Naive thymus-derived CD4-positive, alpha-beta T cell (primary cell): ENCODE results near the gene RBBP7. TPM values are rescaled to one million over a fixed set of nuclear protein-coding genes. Genes with fewer than 3 reads are reported as not detected.

Experiments
- ATAC-seq: fragments of 150-1000 bp; cut with Tn5 transposase; 2 replicates; pipeline ENCODE4 v1.10.0; 2021; ENCODE audit warnings: mild to moderate bottlenecking, moderate library complexity
- CTCF ChIA-PET: fragments of 350-600 bp; sonication (Branson Sonifier 250); formaldehyde crosslinking; loops from one replicate; lab custom pipeline; 2021; ENCODE audit warnings: antibody characterized with exemption; lab: Charles Lee
- POLR2A ChIA-PET: fragments of 350-600 bp; sonication (Branson Sonifier 250); formaldehyde crosslinking; loops from one replicate; lab custom pipeline; 2021; ENCODE audit warnings: antibody characterized with exemption, inconsistent platforms; lab: Charles Lee
- DNase-seq, 9 donors: peaks; one replicate each; pipeline versions ENCODE4 v3.0.0 to v3.0.0-alpha.2; 2020 to 2022; ENCODE audit warnings: mixed read lengths in 1 of 9
- H3K27ac ChIP-seq: one replicate; pipeline ENCODE4 v1.7.0; 2013; ENCODE audit warnings: mild to moderate bottlenecking, low read depth, low read length, moderate library complexity
- H3K27me3 ChIP-seq, 2 donors: one replicate each; pipeline ENCODE4 v1.7.0; 2013; ENCODE audit warnings: low read length in 2 of 2, mild to moderate bottlenecking in 2 of 2, moderate library complexity in 2 of 2; ENCODE audit not compliant: control insufficient read depth in 2 of 2, insufficient read depth in 2 of 2
- H3K36me3 ChIP-seq, 3 experiments: 1 replicate in 2 of 3; 2 replicates in 1 of 3; pipeline ENCODE4 v1.7.0; 2013; ENCODE audit warnings: low read length in 3 of 3, mild to moderate bottlenecking in 3 of 3, moderate library complexity in 1 of 3; ENCODE audit not compliant: insufficient read depth in 3 of 3, control insufficient read depth in 2 of 3
- H3K4me1 ChIP-seq, 2 donors: one replicate each; pipeline ENCODE4 v1.7.0; 2013; ENCODE audit warnings: low read length in 2 of 2, mild to moderate bottlenecking in 2 of 2, moderate library complexity in 1 of 2; ENCODE audit not compliant: control insufficient read depth in 2 of 2, insufficient read depth in 2 of 2
- H3K4me3 ChIP-seq: 2 replicates; pipeline ENCODE4 v1.7.0; 2013; ENCODE audit warnings: mild to moderate bottlenecking, low read length
- H3K9me3 ChIP-seq, 3 experiments: 1 replicate in 2 of 3; 2 replicates in 1 of 3; pipeline ENCODE4 v1.7.0; 2013; ENCODE audit warnings: low read length in 3 of 3; ENCODE audit not compliant: control insufficient read depth in 2 of 3
- H3K27ac Mint-ChIP-seq, 9 donors: one replicate each; pipeline ENCODE4 v1.8.0; 2020 to 2022; ENCODE audit warnings: mixed read lengths in 9 of 9, mild to moderate bottlenecking in 8 of 9, moderate library complexity in 5 of 9, inconsistent platforms in 2 of 9
- H3K27me3 Mint-ChIP-seq, 5 donors: one replicate each; pipeline ENCODE4 v1.8.0; 2021 to 2022; ENCODE audit warnings: mixed read lengths in 5 of 5, mild to moderate bottlenecking in 1 of 5
- H3K36me3 Mint-ChIP-seq, 5 donors: one replicate each; pipeline ENCODE4 v1.8.0; 2020 to 2022; ENCODE audit warnings: mixed read lengths in 5 of 5, mild to moderate bottlenecking in 3 of 5, inconsistent platforms in 1 of 5
- H3K4me1 Mint-ChIP-seq, 7 donors: one replicate each; pipeline ENCODE4 v1.8.0; 2020 to 2022; ENCODE audit warnings: mixed read lengths in 7 of 7, mild to moderate bottlenecking in 3 of 7, inconsistent platforms in 1 of 7
- H3K4me3 Mint-ChIP-seq, 10 donors: one replicate each; pipeline ENCODE4 v1.8.0; 2020 to 2022; ENCODE audit warnings: mild to moderate bottlenecking in 10 of 10, mixed read lengths in 10 of 10, moderate library complexity in 6 of 10, inconsistent platforms in 2 of 10
- H3K9me3 Mint-ChIP-seq, 11 donors: one replicate each; pipeline ENCODE4 v1.8.0; 2020 to 2022; ENCODE audit warnings: mixed read lengths in 11 of 11, mild to moderate bottlenecking in 4 of 11, inconsistent platforms in 1 of 11, moderate library complexity in 1 of 11
- intact Hi-C, 2 donors: fragments of 100-400 bp; cut with micrococcal nuclease; formaldehyde crosslinking; loops; one replicate each; pipeline ENCODE4 v1.15.1; 2023
- polyA plus RNA-seq, 2 donors: library from polyadenylated mRNA; unstranded; fragments of 300-500 nt; fragmentation: Illumina TruSeq; gene quantifications; one replicate each; pipeline ENCODE4 v1.2.3, GENCODE V29; 2021
- total RNA-seq, 6 experiments: library from RNA in 5 of 6; stranded (reverse) in 5 of 6; gene quantifications; 1 replicate in 5 of 6; 2 replicates in 1 of 6; pipeline ENCODE4 v1.2.3 and lab custom pipeline; 2021 to 2026

RBBP7 gene
- total and polyA plus RNA-seq, 7 experiments from 2014 or later, result 82.9 to 145 (median 95.6) TPM

DNA sequence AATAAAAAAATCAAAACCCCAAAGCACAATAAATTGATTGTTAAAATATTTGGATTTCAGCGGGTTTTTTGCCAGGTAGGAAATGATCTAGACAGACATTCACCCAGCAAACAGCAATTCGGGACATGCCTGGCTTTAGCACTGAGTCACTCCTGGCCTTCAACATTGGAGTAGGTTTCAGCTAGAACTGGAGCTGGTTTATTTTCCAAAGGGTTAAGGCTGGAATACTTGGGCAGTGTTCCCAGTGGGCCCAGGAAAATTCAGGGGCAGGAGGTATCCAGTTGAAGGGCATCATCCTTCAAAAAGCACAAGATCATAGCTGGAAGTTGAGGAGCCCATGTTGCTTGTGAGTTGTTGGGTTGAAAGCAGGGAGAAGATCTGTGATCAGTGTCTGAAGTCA, 42.9 kb downstream of the RBBP7 start:
- intact Hi-C loops, result loop anchor here (2.0 to 5.0 kb wide), 4 partner anchors 40 to 765 kb away; partner anchors contain the start of gene TXLNG (in 1 of the 2)
- ChIA-PET CTCF (interaction anchor here (0.6 to 1.5 kb wide), 4 partner anchors 56 to 1037 kb away, joined by 3 to 6 read pairs (median 5); no protein-coding TSS in a partner anchor), POLR2A (interaction anchor here (0.5 kb wide), 1 partner anchor 31 kb away, joined by 3 read pairs; no protein-coding TSS in a partner anchor)

DNA sequence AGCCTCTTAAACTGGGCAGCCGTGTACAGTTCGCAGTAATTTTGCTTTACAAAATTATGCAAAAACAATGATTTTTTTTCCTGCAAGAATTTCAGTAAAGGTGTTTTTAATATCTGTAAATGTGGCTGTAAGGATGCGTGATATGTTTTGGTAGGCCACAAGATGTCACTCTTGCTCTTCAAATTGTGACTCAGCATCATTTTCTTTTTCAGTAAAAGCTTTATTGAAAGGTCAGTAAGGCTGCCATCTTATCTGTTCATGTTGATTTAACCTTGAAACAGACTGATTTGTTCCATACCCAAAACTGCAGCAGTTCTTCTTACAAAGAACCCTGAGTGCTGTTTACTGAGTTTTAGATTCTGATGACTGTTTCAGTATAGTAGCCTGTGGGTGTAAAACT, 44.0 kb downstream of the RBBP7 start:
- Histone ChIP-seq H3K27me3 (no peaks in the 10 kb centered on the region), H3K4me1 (no peaks in the 10 kb centered on the region), H3K4me3 (no peak overlapping the region), H3K36me3 (peaks cover 0 to 34% (median 4%) of the 10 kb centered on the region in 3 experiments), H3K27ac (no peak overlapping the region), H3K9me3 (no peaks in the 10 kb centered on the region)
- Mint-ChIP-seq H3K9me3 (no peaks in the 10 kb centered on the region), H3K36me3 (peaks cover 0 to 49% (median 5%) of the 10 kb centered on the region in 5 donors), H3K27me3 (no peaks in the 10 kb centered on the region), H3K27ac (no peak overlapping the region), H3K4me3 (no peak overlapping the region), H3K4me1 (peaks cover 0 to 11% (median 0%) of the 10 kb centered on the region in 7 donors)
- intact Hi-C loops, result loop anchor here (1.0 to 5.0 kb wide), 6 partner anchors 39 to 766 kb away; partner anchors contain the start of gene TXLNG (in 1 of the 2)
- peak in 5 of 9 donors; percentile 10 to 37 (median 19) for DNase-seq
- ChIA-PET CTCF (interaction anchor here (0.9 to 1.5 kb wide), 4 partner anchors 57 to 226 kb away, joined by 3 to 6 read pairs (median 5); no protein-coding TSS in a partner anchor), POLR2A (no interaction called here)
- ATAC-seq, result peak; percentile 57

More for the DNA sequence above, 42.9 kb downstream of the RBBP7 start:
- H3K4me3 ChIP-seq, result no peak overlapping the region
- ATAC-seq (no peak), DNase-seq (no peak)
- no peaks in the 10 kb centered on the region for H3K9me3 ChIP-seq
- no peak overlapping the region for H3K27ac ChIP-seq
- no peak overlapping the region for H3K4me3 Mint-ChIP-seq
- peaks cover 0 to 11% (median 0%) of the 10 kb centered on the region in 7 donors for H3K4me1 Mint-ChIP-seq
- no peaks in the 10 kb centered on the region for H3K4me1 ChIP-seq
- H3K36me3 Mint-ChIP-seq, result peaks cover 0 to 54% (median 4%) of the 10 kb centered on the region in 5 donors
- H3K27ac Mint-ChIP-seq, result no peak overlapping the region
- H3K9me3 Mint-ChIP-seq, result no peaks in the 10 kb centered on the region
- H3K27me3 Mint-ChIP-seq, result no peaks in the 10 kb centered on the region
- H3K36me3 ChIP-seq, result peaks cover 0 to 37% (median 4%) of the 10 kb centered on the region in 3 experiments
- no peaks in the 10 kb centered on the region for H3K27me3 ChIP-seq

DNA sequence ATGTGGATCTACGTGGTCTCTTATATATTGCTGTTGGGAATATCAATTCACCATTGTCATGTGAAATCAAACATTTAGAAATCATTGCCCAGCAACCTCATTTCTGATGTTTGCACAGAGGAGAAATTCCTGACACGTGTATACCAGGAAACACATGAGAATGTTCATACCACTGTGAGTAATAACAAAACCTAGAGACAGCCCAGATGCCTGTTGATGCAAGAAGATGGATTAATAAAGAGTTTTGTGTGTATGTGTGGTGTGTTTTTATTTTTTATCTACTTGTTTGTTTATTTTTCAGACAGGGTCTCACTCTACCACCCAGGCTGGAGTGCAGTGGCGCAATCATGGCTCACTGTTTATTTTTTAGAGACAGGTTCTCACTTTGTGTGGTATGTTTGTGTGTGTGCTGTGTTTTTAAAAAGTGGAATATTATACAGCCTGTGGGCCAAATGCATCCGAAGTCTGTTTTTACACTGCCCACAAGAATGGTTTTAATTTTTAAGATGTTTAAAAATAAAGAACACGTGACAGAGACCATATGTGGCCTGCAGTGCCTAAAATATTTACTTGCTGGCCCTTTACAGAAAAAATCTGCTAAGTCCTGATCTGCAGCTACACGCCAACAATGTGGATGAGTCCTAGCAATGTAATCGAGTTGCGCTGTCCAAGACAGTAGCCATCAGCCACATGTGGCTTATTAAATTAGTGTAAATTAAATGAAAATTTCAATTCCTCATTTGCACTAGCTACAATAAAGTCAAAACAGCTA, 44.7 kb downstream of the RBBP7 start:
- POLR2A ChIA-PET, result no interaction called here

DNA sequence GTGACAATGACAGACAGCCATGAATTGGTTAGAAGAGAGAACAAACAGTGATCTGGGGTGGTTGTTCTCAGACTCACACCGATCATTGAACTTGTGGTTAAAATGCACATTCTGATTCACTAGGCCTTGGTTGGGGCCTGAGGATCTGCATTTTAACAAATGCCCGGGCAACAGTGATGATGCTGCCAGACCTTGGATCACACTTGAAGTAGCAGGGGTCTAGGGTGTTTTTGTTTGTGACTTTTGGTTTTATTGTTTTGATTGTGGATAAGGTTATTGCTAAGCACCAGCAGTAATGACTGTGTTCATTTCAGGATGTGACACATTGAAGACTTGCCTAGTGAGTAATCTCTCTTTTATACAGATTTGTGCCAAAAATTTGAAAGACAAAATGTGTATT, 47.4 kb downstream of the RBBP7 start:
- Histone ChIP-seq H3K4me1 (no peaks in the 10 kb centered on the region), H3K9me3 (no peaks in the 10 kb centered on the region), H3K27me3 (no peaks in the 10 kb centered on the region), H3K4me3 (no peak overlapping the region), H3K27ac (no peak overlapping the region), H3K36me3 (peaks cover 4 to 49% (median 4%) of the 10 kb centered on the region in 3 experiments)
- no peaks in the 10 kb centered on the region for H3K9me3 Mint-ChIP-seq
- no peak for DNase-seq
- H3K27me3 Mint-ChIP-seq, result no peaks in the 10 kb centered on the region
- intact Hi-C loops, result no loop called here
- H3K36me3 Mint-ChIP-seq, result peaks cover 0 to 47% (median 3%) of the 10 kb centered on the region in 5 donors
- no peak overlapping the region for H3K4me3 Mint-ChIP-seq
- no peak for ATAC-seq
- peaks cover 0 to 11% (median under 1%) of the 10 kb centered on the region in 7 donors for H3K4me1 Mint-ChIP-seq
- CTCF ChIA-PET, result no interaction called here
- POLR2A ChIA-PET, result no interaction called here
- peak overlapping the region in 1 of 9 donors; percentile 53 for H3K27ac Mint-ChIP-seq

More for the DNA sequence above, 44.7 kb downstream of the RBBP7 start:
- Histone ChIP-seq H3K4me1 (no peaks in the 10 kb centered on the region), H3K27me3 (no peaks in the 10 kb centered on the region), H3K27ac (no peak overlapping the region), H3K36me3 (peaks cover 0 to 40% (median 4%) of the 10 kb centered on the region in 3 experiments), H3K4me3 (no peak overlapping the region), H3K9me3 (no peaks in the 10 kb centered on the region)
- Mint-ChIP-seq H3K27me3 (no peaks in the 10 kb centered on the region), H3K4me3 (no peak overlapping the region), H3K36me3 (peaks cover 0 to 47% (median 5%) of the 10 kb centered on the region in 5 donors), H3K4me1 (peaks cover 0 to 11% (median 0%) of the 10 kb centered on the region in 7 donors), H3K27ac (peak overlapping the region in 1 of 9 donors; percentile 2), H3K9me3 (no peaks in the 10 kb centered on the region)
- ATAC-seq (no peak), DNase-seq (no peak)
- CTCF ChIA-PET, result interaction anchor here (0.7 to 1.4 kb wide), 4 partner anchors 57 to 226 kb away, joined by 3 to 5 read pairs (median 4); no protein-coding TSS in a partner anchor
- intact Hi-C loops, result loop anchor here (1.0 to 5.0 kb wide), 6 partner anchors 38 to 767 kb away; partner anchors contain the start of gene TXLNG (in 1 of the 2)

DNA sequence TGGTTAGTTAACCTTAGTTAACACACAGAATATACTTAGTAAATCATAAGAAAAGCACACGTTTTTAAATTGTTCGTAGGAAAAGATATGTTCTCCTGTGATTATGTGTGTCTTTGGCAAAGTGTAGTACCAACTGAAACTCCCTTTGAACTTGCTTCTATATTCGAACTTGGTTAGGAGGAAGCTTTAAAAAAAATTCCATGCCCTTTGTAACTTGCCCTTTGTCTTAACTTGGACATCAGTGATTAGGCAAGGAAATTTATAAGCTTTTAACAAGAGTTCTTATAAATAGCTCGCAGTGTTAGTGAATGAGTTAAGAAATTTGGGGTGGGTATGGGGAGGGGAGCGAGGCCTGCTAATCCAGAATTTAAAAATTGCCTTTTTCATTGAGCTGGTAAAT, 50.5 kb downstream of the RBBP7 start:
- no peaks in the 10 kb centered on the region for H3K4me1 ChIP-seq
- ATAC-seq, result no peak
- intact Hi-C loops, result no loop called here
- no peak overlapping the region for H3K4me3 Mint-ChIP-seq
- POLR2A ChIA-PET, result interaction anchor here (0.8 kb wide), 1 partner anchor 25 kb away, joined by 3 read pairs; no protein-coding TSS in a partner anchor
- peaks cover 0 to 11% (median 8%) of the 10 kb centered on the region in 7 donors for H3K4me1 Mint-ChIP-seq
- H3K36me3 ChIP-seq, result peaks cover 4 to 43% (median 4%) of the 10 kb centered on the region in 3 experiments
- no peaks in the 10 kb centered on the region for H3K9me3 ChIP-seq
- no peaks in the 10 kb centered on the region for H3K27me3 ChIP-seq
- DNase-seq, result no peak
- H3K27me3 Mint-ChIP-seq, result no peaks in the 10 kb centered on the region
- H3K36me3 Mint-ChIP-seq, result peaks cover 0 to 46% (median 3%) of the 10 kb centered on the region in 5 donors
- H3K4me3 ChIP-seq, result no peak overlapping the region
- CTCF ChIA-PET, result no interaction called here
- H3K27ac ChIP-seq, result no peak overlapping the region
- H3K27ac Mint-ChIP-seq, result peak overlapping the region in 2 of 9 donors; percentile 36 to 48
- H3K9me3 Mint-ChIP-seq, result no peaks in the 10 kb centered on the region

DNA sequence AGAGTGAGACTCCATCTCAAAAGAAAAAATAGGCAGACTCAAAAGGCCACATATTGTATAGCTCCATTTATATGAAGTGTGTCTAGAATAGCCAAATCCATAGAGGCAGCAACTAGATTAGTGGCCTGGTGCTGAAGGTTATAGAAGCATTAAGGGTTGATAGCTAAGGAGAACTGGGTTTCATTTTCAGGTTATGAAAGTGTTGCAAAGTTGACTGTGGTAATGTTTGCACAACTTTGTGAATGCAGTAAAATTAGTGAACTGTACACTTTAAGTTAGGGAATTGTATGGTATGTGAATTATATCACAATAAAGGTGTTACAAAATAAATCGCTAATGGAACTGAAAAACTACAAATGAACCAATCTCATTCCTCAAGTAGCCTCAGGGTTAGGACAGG, 55.6 kb downstream of the RBBP7 start:
- Histone ChIP-seq H3K4me3 (no peak overlapping the region), H3K9me3 (no peaks in the 10 kb centered on the region), H3K4me1 (no peaks in the 10 kb centered on the region), H3K36me3 (peaks cover 0 to 9% (median 4%) of the 10 kb centered on the region in 3 experiments), H3K27me3 (no peaks in the 10 kb centered on the region), H3K27ac (no peak overlapping the region)
- ChIA-PET POLR2A (no interaction called here), CTCF (no interaction called here)
- no peak overlapping the region for H3K4me3 Mint-ChIP-seq
- ATAC-seq (no peak), DNase-seq (no peak)
- H3K4me1 Mint-ChIP-seq, result peaks cover 0 to 16% (median 8%) of the 10 kb centered on the region in 7 donors
- intact Hi-C loops, result no loop called here
- H3K27ac Mint-ChIP-seq, result no peak overlapping the region
- peaks cover 0 to 28% (median 2%) of the 10 kb centered on the region in 5 donors for H3K36me3 Mint-ChIP-seq
- no peaks in the 10 kb centered on the region for H3K27me3 Mint-ChIP-seq
- no peaks in the 10 kb centered on the region for H3K9me3 Mint-ChIP-seq
